H1 (cell line): ENCODE results near the gene DYNLT2. TPM values are rescaled to one million over a fixed set of nuclear protein-coding genes. Genes with fewer than 3 reads are reported as not detected.
A peak's percentile ranks its signal among the peaks of the same experiment; 100 is the strongest.

ENCODE experiments used
- CBX5 ChIP-seq: fragments of 300-800, 300-1000 bp; sonication (generic); IDR thresholded peaks from 2 replicates; pipeline ENCODE4 v1.7.1; 2016; ENCODE audit warnings: antibody characterized with exemption, low read length, low read depth
- CEBPB ChIP-seq: IDR thresholded peaks from 2 replicates; pipeline ENCODE4 v1.6.1; 2012; ENCODE audit warnings: low read depth, low read length
- CHD1 ChIP-seq: IDR thresholded peaks from 2 replicates; pipeline ENCODE4 v1.6.1; 2012; ENCODE audit warnings: low read depth, low read length, improper control_type of control experiment
- CHD2 ChIP-seq: IDR thresholded peaks from 2 replicates; pipeline ENCODE4 v1.6.1; 2012; ENCODE audit warnings: low read length, improper control_type of control experiment
- CTBP2 ChIP-seq: IDR thresholded peaks from 2 replicates; pipeline ENCODE4 v1.7.0; 2011; ENCODE audit warnings: borderline replicate concordance, mild to moderate bottlenecking, moderate library complexity, mixed read lengths, low read length; ENCODE audit not compliant: insufficient read depth, insufficient read length
- JUN ChIP-seq: IDR thresholded peaks from 2 replicates; pipeline ENCODE4 v1.6.1; 2011; ENCODE audit warnings: low read depth, mild to moderate bottlenecking, improper control_type of control experiment, low read length
- KDM1A ChIP-seq: fragments of 200-600, 300-600 bp; sonication (generic); IDR thresholded peaks from 2 replicates; pipeline ENCODE4 v1.7.1; 2016; ENCODE audit warnings: mild to moderate bottlenecking, low read length, borderline replicate concordance
- MAFK ChIP-seq: IDR thresholded peaks from 2 replicates; pipeline ENCODE4 v1.6.1; 2012; ENCODE audit warnings: low read depth, mild to moderate bottlenecking, improper control_type of control experiment, low read length
- NRF1 ChIP-seq: IDR thresholded peaks from 2 replicates; pipeline ENCODE4 v1.6.1; 2011; ENCODE audit warnings: mild to moderate bottlenecking, low read depth, low read length, improper control_type of control experiment
- POLR2AphosphoS5 ChIP-seq: IDR thresholded peaks from 2 replicates; pipeline ENCODE4 v1.6.1; 2011; ENCODE audit warnings: low read depth, low read length
- POU5F1 ChIP-seq: IDR thresholded peaks from 2 replicates; pipeline ENCODE4 v1.6.1; 2011; ENCODE audit warnings: low read depth, mild to moderate bottlenecking, low read length, moderate library complexity
- RNF2 ChIP-seq: fragments of 200-900, 300-1000 bp; sonication (generic); IDR thresholded peaks from 2 replicates; pipeline ENCODE4 v1.7.1; 2016; ENCODE audit warnings: borderline replicate concordance, low read depth, mild to moderate bottlenecking, antibody characterized with exemption, low read length; ENCODE audit not compliant: poor library complexity, severe bottlenecking; ENCODE audit errors: missing control alignments
- SIN3A ChIP-seq, 2 experiments: IDR thresholded peaks in 1 of 2; conservative IDR thresholded peaks in 1 of 2; 2 replicates each; pipeline ENCODE4 v1.6.1; 2011 to 2012; ENCODE audit warnings: low read length in 2 of 2, improper control_type of control experiment in 1 of 2, low read depth in 1 of 2, mild to moderate bottlenecking in 1 of 2
- SP1 ChIP-seq: IDR thresholded peaks from 2 replicates; pipeline ENCODE4 v1.6.1; 2011; ENCODE audit warnings: low read depth, low read length
- TCF12 ChIP-seq: IDR thresholded peaks from 2 replicates; pipeline ENCODE4 v1.6.1; 2011; ENCODE audit warnings: low read depth, mild to moderate bottlenecking, low read length
- TEAD4 ChIP-seq: IDR thresholded peaks from 2 replicates; pipeline ENCODE4 v1.6.1; 2012; ENCODE audit warnings: low read depth, low read length, inconsistent platforms, mixed read lengths
- YY1 ChIP-seq: IDR thresholded peaks from 2 replicates; pipeline ENCODE4 v1.6.1; 2011; ENCODE audit warnings: low read depth, mild to moderate bottlenecking, low read length
- polyA plus RNA-seq, 7 experiments: library from polyadenylated mRNA; depleted of rRNA in 3 of 7; stranded (reverse) in 5 of 7; unstranded in 2 of 7; fragments of >200 nt in 5 of 7; fragments of 200-250 nt in 2 of 7; gene quantifications; 1 replicate in 5 of 7; 2 replicates in 1 of 7; 4 replicates in 1 of 7; pipeline versions ENCODE4 v1.2.1 to v1.2.3, GENCODE V29; 2011 to 2013; ENCODE audit warnings: missing spikeins in 2 of 7, mixed read lengths in 2 of 7
- total RNA-seq: library from RNA; stranded (reverse); fragmentation: NEBNext Ultra II Directional; extraction: Animal tissue kit (Norgen Biotek cat#: 25700); gene quantifications from 2 replicates; pipeline ENCODE4 v1.2.1, GENCODE V29; 2021
- TF ChIP-seq, protein P1 (sequence below): IDR thresholded peaks from 2 replicates; pipeline ENCODE4 v1.6.1; 2012; ENCODE audit warnings: low read length, inconsistent platforms
- TF ChIP-seq, protein P2 (sequence below), 3 experiments: IDR thresholded peaks; 1 replicate in 2 of 3; 2 replicates in 1 of 3; pipeline versions ENCODE4 v1.5.1 to v1.6.1; 2011; ENCODE audit warnings: low read length in 3 of 3, mild to moderate bottlenecking in 3 of 3, inconsistent platforms in 2 of 3, low read depth in 1 of 3, moderate library complexity in 1 of 3; ENCODE audit not compliant: insufficient read depth in 1 of 3; ENCODE audit errors: control extremely low read depth in 1 of 3

Gene DYNLT2
- total and polyA plus RNA-seq, 2 of the 8 experiments (the other 6 are each of a cell fraction or from before 2014, with no cell fraction given): 0.48 to 1.8 TPM

DNA sequence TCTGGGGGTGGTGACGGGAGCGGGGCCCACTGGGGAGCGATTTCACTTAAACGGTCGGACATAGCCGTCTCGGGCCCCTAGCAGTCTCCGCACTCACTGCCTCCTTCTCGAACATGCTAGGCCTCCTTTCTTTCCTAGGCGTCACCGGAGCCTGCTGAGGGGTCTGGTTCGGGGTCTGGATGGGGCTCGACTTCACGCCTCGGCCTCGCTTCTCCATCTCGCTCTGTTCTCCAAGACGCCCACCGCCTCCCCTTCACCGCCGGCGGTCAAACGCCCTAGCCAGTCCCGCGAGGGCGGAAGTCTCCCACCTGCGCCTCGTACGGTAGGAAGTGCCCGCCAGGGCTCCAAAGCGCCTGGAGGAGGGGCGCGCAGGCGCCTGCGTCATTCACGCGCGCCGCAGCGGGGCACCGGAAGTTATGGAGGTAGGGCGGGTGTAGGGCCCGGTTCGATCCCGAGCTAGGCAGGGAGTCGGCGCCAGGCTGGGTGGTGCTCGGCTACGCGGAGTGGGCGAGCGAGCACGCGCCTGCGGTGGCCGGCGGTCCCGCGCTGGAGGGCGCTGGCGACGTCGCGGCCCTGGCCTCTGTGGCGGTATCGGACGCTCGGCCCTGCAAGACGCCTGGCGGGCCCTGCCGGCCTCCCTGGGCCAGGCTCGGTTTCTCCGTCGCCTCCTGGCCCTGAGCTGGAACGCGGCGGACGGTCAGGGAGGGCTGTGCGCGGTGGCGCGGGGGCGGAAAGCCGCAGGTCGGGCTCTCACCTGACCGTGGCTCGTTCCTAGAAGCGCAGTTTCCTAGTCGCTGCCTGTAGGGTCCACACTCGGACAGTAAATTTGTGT lies at the start of gene DYNLT2, which contains the start of gene ERMARD (continued):
- TF ChIP-seq POU5F1: no peak
- TF ChIP-seq TCF12: no peak
- no peak for TF ChIP-seq CTBP2
- TF ChIP-seq, protein P1, sequence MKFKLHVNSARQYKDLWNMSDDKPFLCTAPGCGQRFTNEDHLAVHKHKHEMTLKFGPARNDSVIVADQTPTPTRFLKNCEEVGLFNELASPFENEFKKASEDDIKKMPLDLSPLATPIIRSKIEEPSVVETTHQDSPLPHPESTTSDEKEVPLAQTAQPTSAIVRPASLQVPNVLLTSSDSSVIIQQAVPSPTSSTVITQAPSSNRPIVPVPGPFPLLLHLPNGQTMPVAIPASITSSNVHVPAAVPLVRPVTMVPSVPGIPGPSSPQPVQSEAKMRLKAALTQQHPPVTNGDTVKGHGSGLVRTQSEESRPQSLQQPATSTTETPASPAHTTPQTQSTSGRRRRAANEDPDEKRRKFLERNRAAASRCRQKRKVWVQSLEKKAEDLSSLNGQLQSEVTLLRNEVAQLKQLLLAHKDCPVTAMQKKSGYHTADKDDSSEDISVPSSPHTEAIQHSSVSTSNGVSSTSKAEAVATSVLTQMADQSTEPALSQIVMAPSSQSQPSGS: no peak
- TF ChIP-seq CEBPB: no peak
- TF ChIP-seq CHD2: peak; percentile 86
- TF ChIP-seq, protein P2, sequence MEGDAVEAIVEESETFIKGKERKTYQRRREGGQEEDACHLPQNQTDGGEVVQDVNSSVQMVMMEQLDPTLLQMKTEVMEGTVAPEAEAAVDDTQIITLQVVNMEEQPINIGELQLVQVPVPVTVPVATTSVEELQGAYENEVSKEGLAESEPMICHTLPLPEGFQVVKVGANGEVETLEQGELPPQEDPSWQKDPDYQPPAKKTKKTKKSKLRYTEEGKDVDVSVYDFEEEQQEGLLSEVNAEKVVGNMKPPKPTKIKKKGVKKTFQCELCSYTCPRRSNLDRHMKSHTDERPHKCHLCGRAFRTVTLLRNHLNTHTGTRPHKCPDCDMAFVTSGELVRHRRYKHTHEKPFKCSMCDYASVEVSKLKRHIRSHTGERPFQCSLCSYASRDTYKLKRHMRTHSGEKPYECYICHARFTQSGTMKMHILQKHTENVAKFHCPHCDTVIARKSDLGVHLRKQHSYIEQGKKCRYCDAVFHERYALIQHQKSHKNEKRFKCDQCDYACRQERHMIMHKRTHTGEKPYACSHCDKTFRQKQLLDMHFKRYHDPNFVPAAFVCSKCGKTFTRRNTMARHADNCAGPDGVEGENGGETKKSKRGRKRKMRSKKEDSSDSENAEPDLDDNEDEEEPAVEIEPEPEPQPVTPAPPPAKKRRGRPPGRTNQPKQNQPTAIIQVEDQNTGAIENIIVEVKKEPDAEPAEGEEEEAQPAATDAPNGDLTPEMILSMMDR (IDR thresholded peaks at IDR 0.05; ENCODE audit: control extremely low read depth in 1 of 3, insufficient read depth in 1 of 3, low read depth in 1 of 3, low read length in 3 of 3): peak; percentile 1 to 6 (median 3); a peak in 2 of 4 replicates
- TF ChIP-seq NRF1: peak; percentile 21; the same call in 1 of the 2 replicates
- peak; percentile 38 to 95; a peak in 2 of 4 replicates for TF ChIP-seq SIN3A (conservative IDR thresholded peaks at IDR 0.05 in 1 of 2, IDR thresholded peaks at IDR 0.05 in 1 of 2; ENCODE audit: low read depth in 1 of 2, low read length in 2 of 2)
- no peak for TF ChIP-seq CBX5
- TF ChIP-seq JUN: no peak
- TF ChIP-seq MAFK: no peak
- peak; percentile 83; the same call in 1 of the 2 replicates for TF ChIP-seq YY1
- TF ChIP-seq KDM1A: no peak
- peak; percentile 87 for TF ChIP-seq POLR2AphosphoS5
- TF ChIP-seq RNF2: no peak
- TF ChIP-seq CHD1: no peak
- TF ChIP-seq SP1: no peak
- no peak for TF ChIP-seq TEAD4
